Measurements from ENCODE around the gene HECTD4. TPM values are rescaled to one million over a fixed set of nuclear protein-coding genes. Genes with fewer than 3 reads are reported as not detected.

HECTD4 gene
- total RNA-seq, 1 donor from 2014 or later = 10.4 TPM

DNA sequence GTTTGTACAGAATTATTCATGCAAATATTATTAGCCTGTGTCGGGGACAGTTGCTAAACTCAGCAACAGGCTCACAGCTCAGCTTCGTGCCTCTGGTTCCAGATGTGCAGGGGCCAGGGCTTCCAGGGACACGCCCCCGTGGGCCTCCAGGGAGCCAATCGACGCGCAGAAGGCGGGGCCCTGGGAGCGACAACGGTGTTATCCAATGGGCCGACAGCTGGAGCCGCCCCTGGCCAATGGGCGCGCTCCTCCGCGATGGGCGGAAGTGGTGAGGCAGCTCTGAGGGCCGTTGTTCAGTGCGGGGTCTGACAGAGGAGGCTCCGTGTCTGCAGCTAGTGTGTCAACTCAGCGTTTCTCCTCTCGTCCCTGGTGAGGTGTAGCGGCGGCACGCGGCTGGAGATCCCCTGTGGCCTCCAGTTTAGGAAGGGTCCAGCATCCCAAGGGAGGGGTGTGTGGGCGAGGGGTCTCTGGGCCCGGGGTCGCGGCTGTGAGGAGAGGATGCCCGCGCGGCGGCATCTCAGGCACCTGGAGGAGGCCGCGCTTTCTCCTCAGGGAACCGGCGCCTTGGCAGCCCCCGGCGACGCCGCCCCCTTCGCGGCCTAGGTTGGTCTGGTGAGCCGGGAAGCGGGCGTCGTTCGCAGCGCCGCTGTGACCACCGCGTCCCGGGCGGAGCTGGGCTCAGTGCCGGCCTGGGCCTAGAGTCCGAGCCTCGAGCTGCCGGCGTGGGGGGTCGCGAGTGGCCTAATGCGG is 256.8 kb downstream of the HECTD4 start, which contains the start of gene TRAFD1:
TSS of gene TRAFD1 (plus strand) at position 311 of the 750 bp plus-strand sequence. CDS start 4,963 bp downstream, outside the sequence.
- DNase-seq (ENCODE audit: low read depth) = peak; percentile 53
- TF ChIP-seq, protein P1, sequence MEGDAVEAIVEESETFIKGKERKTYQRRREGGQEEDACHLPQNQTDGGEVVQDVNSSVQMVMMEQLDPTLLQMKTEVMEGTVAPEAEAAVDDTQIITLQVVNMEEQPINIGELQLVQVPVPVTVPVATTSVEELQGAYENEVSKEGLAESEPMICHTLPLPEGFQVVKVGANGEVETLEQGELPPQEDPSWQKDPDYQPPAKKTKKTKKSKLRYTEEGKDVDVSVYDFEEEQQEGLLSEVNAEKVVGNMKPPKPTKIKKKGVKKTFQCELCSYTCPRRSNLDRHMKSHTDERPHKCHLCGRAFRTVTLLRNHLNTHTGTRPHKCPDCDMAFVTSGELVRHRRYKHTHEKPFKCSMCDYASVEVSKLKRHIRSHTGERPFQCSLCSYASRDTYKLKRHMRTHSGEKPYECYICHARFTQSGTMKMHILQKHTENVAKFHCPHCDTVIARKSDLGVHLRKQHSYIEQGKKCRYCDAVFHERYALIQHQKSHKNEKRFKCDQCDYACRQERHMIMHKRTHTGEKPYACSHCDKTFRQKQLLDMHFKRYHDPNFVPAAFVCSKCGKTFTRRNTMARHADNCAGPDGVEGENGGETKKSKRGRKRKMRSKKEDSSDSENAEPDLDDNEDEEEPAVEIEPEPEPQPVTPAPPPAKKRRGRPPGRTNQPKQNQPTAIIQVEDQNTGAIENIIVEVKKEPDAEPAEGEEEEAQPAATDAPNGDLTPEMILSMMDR (conservative IDR thresholded peaks at IDR 0.05; ENCODE audit: low read depth, low read length) = no peak
- H3K4me3 ChIP-seq (ENCODE audit: low read depth, low read length) = peak within 1 kb of the TSS; percentile 94

DNA sequence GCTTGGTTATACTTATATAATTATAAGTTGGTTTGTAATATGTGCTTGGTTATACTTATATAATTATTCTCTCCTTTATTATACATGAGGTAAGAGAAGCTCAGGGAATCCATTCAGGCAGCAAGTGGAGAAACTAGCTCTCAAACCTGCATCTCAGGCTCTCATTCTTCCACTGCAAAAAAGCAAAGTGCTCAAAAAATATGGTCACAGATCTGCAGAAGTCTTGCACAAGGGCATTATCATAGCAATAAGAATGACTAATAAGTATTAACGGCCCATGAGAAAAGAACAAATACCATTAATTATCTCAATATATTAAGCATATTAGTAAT is 257.3 kb downstream of the HECTD4 start:
- H3K4me3 ChIP-seq (ENCODE audit: low read depth, low read length) = peak overlapping the region; percentile 94
- DNase-seq (ENCODE audit: low read depth) = no peak
- TF ChIP-seq, protein P1 (conservative IDR thresholded peaks at IDR 0.05; ENCODE audit: low read depth, low read length) = no peak

DNA sequence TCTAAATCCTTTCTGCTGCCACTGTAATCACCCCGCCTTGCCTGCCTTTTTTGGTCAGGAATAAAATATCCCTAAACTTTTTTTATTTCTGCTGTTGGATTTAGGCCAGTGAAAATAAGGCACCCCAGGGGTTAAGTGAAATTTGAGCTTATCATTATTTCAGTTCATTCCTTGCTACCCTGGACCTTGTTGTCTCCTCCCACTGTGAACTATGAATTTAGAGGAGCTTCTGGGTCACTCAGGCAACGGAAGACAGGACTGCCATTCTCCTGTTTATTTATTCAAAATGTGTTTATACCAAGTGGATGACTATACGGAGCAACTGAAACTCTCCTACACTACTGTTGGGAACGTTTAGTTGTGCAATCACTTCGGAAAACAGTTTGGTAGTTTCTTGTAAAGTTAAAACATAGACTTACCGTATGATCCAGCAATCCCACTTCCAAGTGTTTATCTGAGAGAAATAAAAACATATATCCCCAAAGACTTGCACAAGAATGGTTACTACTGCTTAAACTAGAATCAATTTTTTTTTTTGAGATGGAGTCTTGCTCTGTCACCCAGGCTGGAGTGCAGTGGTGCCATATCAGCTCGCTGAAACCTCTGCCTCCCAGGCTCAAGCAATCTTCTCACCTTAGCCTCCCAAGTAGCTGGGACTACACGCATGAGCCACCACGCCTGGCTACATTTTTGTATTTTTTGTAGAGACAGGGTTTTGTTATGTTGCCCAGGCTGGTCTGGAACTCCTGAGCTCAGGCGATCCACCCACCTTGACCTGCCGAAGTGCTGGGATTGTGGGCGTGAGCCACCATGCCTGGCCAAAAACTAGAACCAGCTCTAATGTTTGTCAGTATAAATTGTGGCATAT is 259.2 kb downstream of the HECTD4 start:
- TF ChIP-seq, protein P1 (conservative IDR thresholded peaks at IDR 0.05; ENCODE audit: low read depth, low read length) = no peak
- H3K4me3 ChIP-seq (ENCODE audit: low read depth, low read length) = no peak overlapping the region
- DNase-seq (ENCODE audit: low read depth) = no peak

DNA sequence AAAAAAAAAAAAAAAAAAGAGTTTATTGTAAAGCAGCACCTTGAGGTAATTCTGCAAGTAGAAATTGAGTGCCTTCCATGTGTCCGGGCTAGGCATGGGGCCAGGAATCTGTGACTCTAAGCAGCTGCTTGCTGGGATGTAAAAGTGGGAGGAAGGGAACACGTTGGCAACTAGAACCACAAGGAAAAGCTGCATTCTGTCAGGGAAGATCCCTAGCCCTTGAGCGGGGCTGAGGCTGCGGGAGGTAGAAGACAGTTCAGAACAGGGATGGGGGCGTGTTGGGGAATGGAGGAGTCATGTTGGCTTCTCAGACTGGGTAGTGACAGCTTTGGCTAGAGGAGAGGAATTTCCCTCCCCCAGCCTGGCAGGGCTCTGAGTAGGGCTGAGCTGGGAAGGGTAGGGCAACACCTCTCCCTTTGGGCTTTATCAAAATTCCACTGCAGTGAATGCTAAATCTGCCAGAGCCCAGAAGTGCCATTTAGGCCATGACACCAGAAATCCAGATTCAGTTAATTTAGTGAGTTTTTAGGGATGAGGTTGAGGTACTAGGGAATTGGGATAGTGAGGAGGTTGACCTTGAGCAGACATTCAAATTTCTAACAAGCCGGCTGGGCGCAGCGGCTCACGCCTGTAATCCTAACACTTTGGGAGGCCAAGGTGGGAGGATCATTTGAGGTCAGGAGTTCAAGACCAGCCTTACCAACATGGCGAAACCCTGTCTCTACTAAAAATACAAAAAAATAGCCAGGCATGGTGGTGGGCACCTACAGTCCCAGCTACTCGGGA is 260.3 kb downstream of the HECTD4 start:
- TF ChIP-seq, protein P1 (conservative IDR thresholded peaks at IDR 0.05; ENCODE audit: low read depth, low read length) = no peak
- DNase-seq (ENCODE audit: low read depth) = no peak
- no peak overlapping the region for H3K4me3 ChIP-seq (ENCODE audit: low read depth, low read length)

DNA sequence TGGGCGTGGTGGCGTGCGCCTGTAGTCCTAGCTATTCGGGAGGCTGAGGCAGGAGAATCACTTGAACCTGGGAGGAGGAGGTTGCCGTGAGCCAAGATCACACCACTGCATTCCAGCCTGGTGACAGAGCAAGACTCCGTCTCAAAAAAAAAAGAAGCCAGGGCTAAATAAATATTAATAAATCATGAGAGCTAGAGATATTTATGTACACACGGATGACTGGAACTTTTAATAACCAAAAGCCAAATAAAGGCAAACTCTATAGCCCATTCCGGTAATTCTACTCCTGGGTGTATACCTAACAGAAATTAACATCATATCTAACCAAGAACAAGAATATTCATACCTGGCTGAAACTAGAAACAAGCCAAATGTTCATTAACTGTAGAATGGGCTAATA is 264.5 kb downstream of the HECTD4 start:
- no peak overlapping the region for H3K4me3 ChIP-seq (ENCODE audit: low read depth, low read length)
- no peak for DNase-seq (ENCODE audit: low read depth)
- TF ChIP-seq, protein P1 (conservative IDR thresholded peaks at IDR 0.05; ENCODE audit: low read depth, low read length) = no peak

DNA sequence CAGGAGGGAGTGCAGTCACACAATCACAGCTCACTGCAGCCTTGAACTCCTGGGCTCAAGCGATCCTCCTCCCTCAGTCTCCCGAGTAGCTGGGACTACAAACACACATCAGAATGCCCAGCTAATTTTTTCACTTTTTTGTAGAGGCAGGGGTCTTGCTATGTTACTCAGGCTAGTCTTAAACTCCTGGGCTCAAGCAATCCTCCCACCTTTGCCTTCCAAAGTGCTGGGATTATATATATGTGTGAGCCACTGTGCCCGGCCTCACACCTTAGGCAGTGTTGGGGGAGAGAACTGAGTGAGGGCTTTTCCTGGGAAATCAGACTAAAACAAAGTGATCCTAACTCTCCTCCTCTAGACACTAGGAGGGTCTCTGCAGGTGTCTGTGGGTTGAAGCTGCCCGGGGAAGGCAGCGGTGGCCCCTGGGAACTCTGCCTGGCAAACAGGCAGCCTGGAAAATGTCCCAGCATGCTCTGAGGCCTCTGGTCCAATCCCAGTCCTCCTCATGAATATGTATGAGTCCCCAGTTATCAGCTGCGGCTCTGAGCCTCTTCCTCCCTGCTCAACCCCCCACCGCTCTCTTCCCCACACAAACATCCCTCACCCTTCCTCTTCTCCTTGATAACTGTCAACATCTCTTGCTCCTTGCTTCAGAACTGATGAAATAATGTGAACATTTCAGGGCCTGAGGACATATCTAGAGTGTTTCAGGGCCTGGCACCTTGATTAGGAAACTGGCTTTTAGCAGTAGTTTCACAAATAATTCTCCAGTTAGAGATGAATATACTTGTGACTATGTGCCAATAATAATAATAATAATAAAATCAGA is 265.8 kb downstream of the HECTD4 start:
- TF ChIP-seq, protein P1 (conservative IDR thresholded peaks at IDR 0.05; ENCODE audit: low read depth, low read length) = no peak
- H3K4me3 ChIP-seq (ENCODE audit: low read depth, low read length) = no peak overlapping the region
- no peak for DNase-seq (ENCODE audit: low read depth)

All from epithelial cell of proximal tubule (primary cell).